ENCODE measurements around the gene CUX1. TPM values are rescaled to one million over a fixed set of nuclear protein-coding genes. Genes with fewer than 3 reads are reported as not detected.

The CUX1 gene
- total RNA-seq, 1 experiment from 2014 or later = 53.5 TPM

DNA sequence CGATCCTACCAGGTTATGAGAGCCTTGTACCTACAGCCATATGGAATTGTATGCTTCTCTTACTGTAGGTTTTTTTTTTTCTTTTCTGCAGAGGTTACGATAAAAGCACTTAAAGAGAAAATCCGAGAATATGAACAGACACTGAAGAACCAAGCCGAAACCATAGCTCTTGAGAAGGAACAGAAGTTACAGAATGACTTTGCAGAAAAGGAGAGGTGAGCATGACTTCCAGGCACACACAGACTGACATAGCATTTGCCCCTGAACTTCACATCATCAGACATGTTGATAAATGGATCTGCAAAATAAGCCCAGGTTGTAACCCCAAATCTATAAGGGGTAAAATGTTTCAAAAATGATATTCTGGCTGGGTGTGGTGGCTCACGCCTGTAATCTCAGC is 286.8 kb downstream of the CUX1 start:
- H3K56ac ChIP-seq (ENCODE audit: insufficient read length, low read depth, low read length) = no peak overlapping the region
- TF ChIP-seq, protein P1, sequence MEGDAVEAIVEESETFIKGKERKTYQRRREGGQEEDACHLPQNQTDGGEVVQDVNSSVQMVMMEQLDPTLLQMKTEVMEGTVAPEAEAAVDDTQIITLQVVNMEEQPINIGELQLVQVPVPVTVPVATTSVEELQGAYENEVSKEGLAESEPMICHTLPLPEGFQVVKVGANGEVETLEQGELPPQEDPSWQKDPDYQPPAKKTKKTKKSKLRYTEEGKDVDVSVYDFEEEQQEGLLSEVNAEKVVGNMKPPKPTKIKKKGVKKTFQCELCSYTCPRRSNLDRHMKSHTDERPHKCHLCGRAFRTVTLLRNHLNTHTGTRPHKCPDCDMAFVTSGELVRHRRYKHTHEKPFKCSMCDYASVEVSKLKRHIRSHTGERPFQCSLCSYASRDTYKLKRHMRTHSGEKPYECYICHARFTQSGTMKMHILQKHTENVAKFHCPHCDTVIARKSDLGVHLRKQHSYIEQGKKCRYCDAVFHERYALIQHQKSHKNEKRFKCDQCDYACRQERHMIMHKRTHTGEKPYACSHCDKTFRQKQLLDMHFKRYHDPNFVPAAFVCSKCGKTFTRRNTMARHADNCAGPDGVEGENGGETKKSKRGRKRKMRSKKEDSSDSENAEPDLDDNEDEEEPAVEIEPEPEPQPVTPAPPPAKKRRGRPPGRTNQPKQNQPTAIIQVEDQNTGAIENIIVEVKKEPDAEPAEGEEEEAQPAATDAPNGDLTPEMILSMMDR (conservative IDR thresholded peaks at IDR 0.05) = no peak
- H3K4ac ChIP-seq (ENCODE audit: low read depth, low read length) = no peak overlapping the region
- H3K14ac ChIP-seq (ENCODE audit: insufficient read depth, low read length) = no peak overlapping the region
- H2BK5ac ChIP-seq (ENCODE audit: insufficient read length, low read length) = no peak overlapping the region
- no peak overlapping the region for H3K9ac ChIP-seq (ENCODE audit: extremely low read depth, insufficient read length, low read length)
- peaks cover 5% of the 10 kb centered on the region in 2 experiments; a peak in 2 of 4 replicates for H3K4me1 Mint-ChIP-seq
- H2AK5ac ChIP-seq (ENCODE audit: insufficient read length, low read length) = no peak overlapping the region
- WGBS (ENCODE audit: extremely low coverage, insufficient read length, low lambda C conversion rate) = no CpG with 5 or more reads among the region's 5 CpGs
- no peak overlapping the region for H2BK20ac ChIP-seq (ENCODE audit: low read depth, low read length, poor library complexity, severe bottlenecking)
- no peak for DNase-seq
- no peak overlapping the region for H2BK120ac ChIP-seq (ENCODE audit: low read depth, low read length, poor library complexity, severe bottlenecking)
- H3K27me3 ChIP-seq (ENCODE audit: insufficient read depth, low read length) = no peaks in the 10 kb centered on the region
- H3K9me3 Mint-ChIP-seq = no peaks in the 10 kb centered on the region
- H4K5ac ChIP-seq (ENCODE audit: insufficient read length, low read depth, low read length) = no peak overlapping the region
- no peaks in the 10 kb centered on the region for H3K79me2 ChIP-seq (ENCODE audit: insufficient read depth, low read length)
- H4K8ac ChIP-seq (replicated peaks; ENCODE audit: insufficient read length, low read depth, low read length) = no peak overlapping the region
- no peak overlapping the region for H4K91ac ChIP-seq (ENCODE audit: insufficient read length, low read depth, low read length)
- H2BK15ac ChIP-seq (ENCODE audit: low read depth, low read length) = no peak overlapping the region
- H3K4me3 Mint-ChIP-seq = no peak overlapping the region
- H3K27ac Mint-ChIP-seq = peak overlapping the region in 1 of 3 experiments; percentile 4; a peak in 1 of 7 replicates
- no peak overlapping the region for H3K23ac ChIP-seq (ENCODE audit: insufficient read length, low read depth, low read length)
- H4K20me1 ChIP-seq (ENCODE audit: control insufficient read depth, insufficient read depth, insufficient read length) = no peaks in the 10 kb centered on the region
- H3K4me1 ChIP-seq (ENCODE audit: insufficient read depth, low read length) = no peaks in the 10 kb centered on the region
- no peak overlapping the region for H3K18ac ChIP-seq (ENCODE audit: insufficient read length, low read depth, low read length)
- H3K36me3 Mint-ChIP-seq (ENCODE audit: insufficient read depth in 1 of 3, low read depth in 3 of 3) = peaks cover 17 to 60% (median 21%) of the 10 kb centered on the region in 3 experiments; a peak in 6 of 7 replicates
- H3K9me3 ChIP-seq (ENCODE audit: control insufficient read depth, low read depth, low read length) = no peaks in the 10 kb centered on the region
- no peaks in the 10 kb centered on the region for H3K79me1 ChIP-seq (ENCODE audit: insufficient read depth, low read depth, low read length, poor library complexity, severe bottlenecking)
- no peak overlapping the region for H2BK12ac ChIP-seq (ENCODE audit: insufficient read length, low read depth, low read length)
- no peak overlapping the region for H3K4me2 ChIP-seq (ENCODE audit: insufficient read depth, insufficient read length, low read length)
- no peak overlapping the region for H3T11ph ChIP-seq (ENCODE audit: low read length)
- H3K27me3 Mint-ChIP-seq (ENCODE audit: low read depth) = no peaks in the 10 kb centered on the region; the same call in 1 of the 2 replicates
- H2AFZ ChIP-seq (ENCODE audit: low read length) = no peak overlapping the region
- H3K23me2 ChIP-seq (ENCODE audit: insufficient read length, low read depth, low read length, poor library complexity, severe bottlenecking) = no peaks in the 10 kb centered on the region
- no peak overlapping the region for H3K27ac ChIP-seq (ENCODE audit: insufficient read length, low read depth, low read length)

Data from H9 (cell line).